ENCODE measurements around the gene TMEM178B.
"Not testable (repeated sequence)": the region's sequence is repeated elsewhere in the genome, so short reads cannot be mapped to it uniquely, and the experiment has no call there.

TMEM178B gene

GRCh38 chr7:141390339-141390738 is 316.5 kb downstream of the TMEM178B start:
- no peak for TF ChIP-seq CTCF (IDR thresholded peaks at IDR 0.05; ENCODE audit: low read depth, low read length, missing control alignments)
- DNase-seq (ENCODE audit: low read depth), result no peak
- H3K4me3 ChIP-seq (ENCODE audit: low read depth, low read length), result no peak overlapping the region
- in situ Hi-C loops (cut with HindIII; ENCODE audit: low sequenced_read_pairs), result no loop called here

DNA sequence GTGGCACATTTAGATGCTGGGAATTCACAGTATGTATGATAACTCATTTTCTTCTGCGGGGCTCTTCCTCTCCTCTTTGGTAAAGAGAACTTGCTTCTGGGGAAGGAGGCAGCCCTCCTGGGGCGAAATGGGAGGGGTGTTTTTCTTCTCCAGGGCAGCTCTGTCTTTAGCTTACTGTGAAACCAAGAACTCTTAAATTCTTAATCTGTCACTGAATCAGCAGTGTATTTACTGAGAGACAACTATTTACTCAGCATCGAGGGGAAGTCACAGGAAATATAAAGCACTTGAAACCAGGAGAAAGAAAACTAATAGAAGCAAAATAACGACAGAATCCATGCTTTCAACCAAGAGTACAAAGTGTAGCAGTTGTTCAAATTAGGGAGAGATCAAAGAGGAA is 319.2 kb downstream of the TMEM178B start:
- TF ChIP-seq CTCF (IDR thresholded peaks at IDR 0.05; ENCODE audit: low read depth, low read length, missing control alignments), result no peak
- no peak for DNase-seq (ENCODE audit: low read depth)
- in situ Hi-C loops (cut with HindIII; ENCODE audit: low sequenced_read_pairs), result no loop called here
- no peak overlapping the region for H3K4me3 ChIP-seq (ENCODE audit: low read depth, low read length)

DNA sequence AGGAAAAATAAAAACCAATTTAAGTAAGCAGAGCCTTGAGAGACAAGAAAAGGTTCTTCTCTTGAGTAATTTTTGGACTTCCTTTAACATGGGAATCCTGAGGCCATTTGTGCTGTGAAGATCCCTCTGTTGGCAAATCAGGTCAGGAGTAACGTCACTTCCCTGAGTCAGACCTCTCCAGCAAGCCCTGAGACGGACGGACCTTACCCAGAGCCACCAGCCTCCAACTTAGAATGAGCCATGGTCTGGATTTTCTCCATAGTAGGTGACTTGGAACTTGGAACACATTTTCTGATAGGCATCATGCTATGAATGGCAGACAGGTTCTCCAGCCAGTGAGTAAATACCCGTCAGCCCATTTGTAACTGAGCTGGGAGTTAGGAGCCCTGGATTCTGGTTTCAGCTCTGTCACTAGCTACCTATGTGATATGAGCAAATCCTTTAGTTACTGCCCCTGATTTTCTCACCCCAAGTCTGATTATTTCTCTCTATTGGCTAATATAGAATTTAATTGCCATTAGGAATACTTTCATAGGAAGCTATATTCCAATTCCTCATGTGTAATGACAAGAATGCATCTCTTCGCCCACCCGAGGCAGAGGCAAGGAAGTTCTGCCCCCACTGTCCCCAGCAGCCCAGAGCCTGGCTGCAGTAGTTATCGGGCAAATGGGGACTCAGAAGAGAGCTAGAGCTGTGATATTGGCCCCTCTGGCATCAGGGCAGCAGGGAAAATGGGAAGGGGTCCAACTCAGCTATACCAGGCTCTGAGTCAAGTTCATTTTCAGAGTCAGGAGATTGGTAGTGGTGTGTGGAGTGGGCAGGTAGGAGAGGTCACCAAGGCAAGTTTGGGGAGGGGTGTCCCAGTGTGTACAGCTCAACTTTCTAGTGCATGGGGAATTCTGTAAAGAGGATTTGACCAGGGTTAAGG is 323.6 kb downstream of the TMEM178B start:
- TF ChIP-seq CTCF (IDR thresholded peaks at IDR 0.05; ENCODE audit: low read depth, low read length, missing control alignments), result no peak
- H3K4me3 ChIP-seq (ENCODE audit: low read depth, low read length), result no peak overlapping the region
- no peak for DNase-seq (ENCODE audit: low read depth)
- in situ Hi-C loops (cut with HindIII; ENCODE audit: low sequenced_read_pairs), result no loop called here

- in situ Hi-C loops (cut with HindIII; ENCODE audit: low sequenced_read_pairs), result no loop called here
- DNase-seq (ENCODE audit: low read depth), result no peak
- no peak overlapping the region for H3K4me3 ChIP-seq (ENCODE audit: low read depth, low read length)
- TF ChIP-seq CTCF (IDR thresholded peaks at IDR 0.05; ENCODE audit: low read depth, low read length, missing control alignments), result no peak
Measured at GRCh38 chr7:141400356-141400755, 326.5 kb downstream of the TMEM178B start.

DNA sequence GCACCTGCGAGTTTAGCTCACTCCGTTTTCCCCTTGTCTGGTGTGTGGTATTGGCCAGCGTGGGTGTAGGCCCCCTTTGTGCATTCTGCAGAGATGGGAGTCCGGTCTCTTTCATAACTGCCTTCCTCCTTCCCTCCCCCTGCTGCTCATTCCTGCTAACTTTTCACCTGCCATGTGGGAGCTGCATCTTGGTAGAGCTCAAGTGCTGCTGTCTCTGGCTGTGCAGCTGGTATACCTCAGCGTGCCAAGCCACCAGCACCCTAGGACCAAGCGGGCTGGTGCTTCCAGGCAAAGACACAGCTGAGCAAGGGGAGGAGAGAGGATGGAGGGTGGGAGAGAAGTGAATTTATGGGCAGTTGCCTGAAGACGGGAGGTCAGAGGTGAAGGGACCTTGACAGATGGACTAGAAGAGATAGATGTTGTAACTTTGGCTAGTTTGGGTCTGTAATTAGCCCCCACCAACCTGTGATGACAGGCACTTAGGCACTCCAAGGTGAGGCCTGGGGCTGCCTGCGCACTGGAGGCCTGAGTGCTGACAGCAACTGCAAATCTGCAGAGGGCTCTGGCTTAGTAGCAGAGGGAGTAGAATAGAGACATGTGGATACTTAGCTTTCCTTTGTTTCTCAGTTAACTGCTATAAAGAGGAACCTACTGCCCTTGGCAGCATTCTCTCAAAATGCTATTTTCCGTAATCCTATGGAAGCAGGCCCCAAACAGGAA is 328.6 kb downstream of the TMEM178B start:
- in situ Hi-C loops (cut with HindIII; ENCODE audit: low sequenced_read_pairs), result no loop called here
- TF ChIP-seq CTCF (IDR thresholded peaks at IDR 0.05; ENCODE audit: low read depth, low read length, missing control alignments), result no peak
- DNase-seq (ENCODE audit: low read depth), result no peak
- no peak overlapping the region for H3K4me3 ChIP-seq (ENCODE audit: low read depth, low read length)

DNA sequence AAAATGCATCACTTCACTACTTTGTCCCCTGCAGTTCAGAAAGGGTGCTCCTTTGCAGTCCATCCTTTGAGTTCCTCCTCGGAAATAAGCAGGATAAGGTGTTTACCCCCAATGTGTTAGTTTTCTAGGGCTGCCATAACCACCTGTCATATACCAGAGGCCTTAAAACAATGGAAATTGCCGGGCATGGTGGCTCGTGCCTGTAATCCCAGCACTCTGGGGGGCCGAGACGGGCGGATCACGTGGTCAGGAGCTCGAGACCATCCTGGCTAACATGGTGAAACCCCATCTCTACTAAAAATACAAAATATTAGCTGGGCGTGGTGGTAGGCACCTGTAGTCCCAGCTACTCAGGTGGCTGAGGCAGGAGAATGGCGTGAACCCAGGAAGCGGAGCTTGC is 330.0 kb downstream of the TMEM178B start:
- H3K4me3 ChIP-seq (ENCODE audit: low read depth, low read length); DNase-seq (ENCODE audit: low read depth); in situ Hi-C loops (cut with HindIII; ENCODE audit: low sequenced_read_pairs): not testable (repeated sequence)

- no peak for DNase-seq (ENCODE audit: low read depth)
- no peak for TF ChIP-seq CTCF (IDR thresholded peaks at IDR 0.05; ENCODE audit: low read depth, low read length, missing control alignments)
Measured at GRCh38 chr7:141406347-141406746, 332.5 kb downstream of the TMEM178B start.

More at GRCh38 chr7:141406347-141406746, 332.5 kb downstream of the TMEM178B start:
- H3K4me3 ChIP-seq (ENCODE audit: low read depth, low read length), result no peak overlapping the region
- in situ Hi-C loops (cut with HindIII; ENCODE audit: low sequenced_read_pairs), result no loop called here
